CD14-positive monocyte (primary cell): Measurements from ENCODE around the gene ZNF33A. TPM values are rescaled to one million over a fixed set of nuclear protein-coding genes. Genes with fewer than 3 reads are reported as not detected.

ENCODE experiments used
- DNase-seq, 3 donors: peaks; one replicate each; pipeline ENCODE4 v3.0.0-alpha.2; 2011 to 2022
- H2AFZ ChIP-seq: 2 replicates; pipeline ENCODE4 v1.6.0; 2012; ENCODE audit warnings: mild to moderate bottlenecking, low read depth, low read length, inconsistent platforms; ENCODE audit not compliant: insufficient read depth, poor library complexity, severe bottlenecking
- H3K27ac ChIP-seq, 2 donors: 1 replicate in 1 of 2; 2 replicates in 1 of 2; pipeline ENCODE4 v1.5.1; 2012 to 2013; ENCODE audit warnings: low read length in 2 of 2, control low read depth in 1 of 2, inconsistent platforms in 1 of 2, low read depth in 1 of 2, mild to moderate bottlenecking in 1 of 2
- H3K27me3 ChIP-seq, 2 donors: one replicate each; pipeline versions ENCODE4 v1.6.0 to v1.6.1; 2011 to 2013; ENCODE audit warnings: low read length in 2 of 2; ENCODE audit not compliant: control insufficient read depth in 2 of 2, insufficient read depth in 2 of 2
- H3K36me3 ChIP-seq, 2 donors: replicated peaks in 1 of 2; 1 replicate in 1 of 2; 2 replicates in 1 of 2; pipeline versions ENCODE4 v1.5.1 to v1.6.1; 2012 to 2013; ENCODE audit warnings: low read length in 2 of 2, control low read depth in 1 of 2, inconsistent platforms in 1 of 2, mild to moderate bottlenecking in 1 of 2; ENCODE audit not compliant: insufficient read depth in 2 of 2, control insufficient read depth in 1 of 2
- H3K4me1 ChIP-seq, 2 donors: 1 replicate in 1 of 2; 2 replicates in 1 of 2; pipeline versions ENCODE4 v1.5.1 to v1.6.1; 2012 to 2013; ENCODE audit warnings: low read length in 2 of 2, control low read depth in 1 of 2, inconsistent platforms in 1 of 2, mild to moderate bottlenecking in 1 of 2, moderate library complexity in 1 of 2; ENCODE audit not compliant: insufficient read depth in 2 of 2, control insufficient read depth in 1 of 2
- H3K4me2 ChIP-seq: replicated peaks from 2 replicates; pipeline ENCODE3; 2012; ENCODE audit warnings: low read length, moderate library complexity, mild to moderate bottlenecking; ENCODE audit not compliant: poor library complexity, severe bottlenecking; ENCODE audit errors: extremely low read depth
- H3K4me3 ChIP-seq, 3 experiments: fragments of 200-600 bp in 1 of 3; sonication (generic) in 1 of 3; replicated peaks in 1 of 3; 1 replicate in 2 of 3; 2 replicates in 1 of 3; pipeline ENCODE4 v1.5.1; 2011 to 2013; ENCODE audit warnings: low read length in 3 of 3, mild to moderate bottlenecking in 3 of 3, control low read depth in 2 of 3, low read depth in 2 of 3, inconsistent platforms in 1 of 3, moderate library complexity in 1 of 3
- H3K79me2 ChIP-seq: 2 replicates; pipeline ENCODE4 v1.6.0; 2012; ENCODE audit warnings: mild to moderate bottlenecking, control low read depth, inconsistent platforms, low read length, moderate library complexity; ENCODE audit not compliant: insufficient read depth
- H3K9ac ChIP-seq: 2 replicates; pipeline ENCODE4 v1.6.0; 2017; ENCODE audit warnings: low read length, mild to moderate bottlenecking; ENCODE audit not compliant: insufficient read depth, poor library complexity, severe bottlenecking
- H3K9me3 ChIP-seq, 2 donors: replicated peaks in 1 of 2; 1 replicate in 1 of 2; 2 replicates in 1 of 2; pipeline versions ENCODE4 v1.5.1 to v1.6.1; 2012 to 2013; ENCODE audit warnings: low read length in 2 of 2, control low read depth in 1 of 2; ENCODE audit not compliant: control insufficient read depth in 1 of 2, insufficient read depth in 1 of 2
- H4K20me1 ChIP-seq: 2 replicates; pipeline ENCODE4 v1.6.0; 2012; ENCODE audit warnings: mild to moderate bottlenecking, low read length, control low read depth, moderate library complexity; ENCODE audit not compliant: insufficient read depth
- H3K27ac Mint-ChIP-seq, 7 donors: one replicate each; pipeline ENCODE4 v1.8.0; 2020; ENCODE audit warnings: mild to moderate bottlenecking in 7 of 7, mixed read lengths in 7 of 7, moderate library complexity in 6 of 7, inconsistent platforms in 2 of 7
- H3K27me3 Mint-ChIP-seq, 3 donors: one replicate each; pipeline ENCODE4 v1.8.0; 2021 to 2022; ENCODE audit warnings: low read depth in 3 of 3, mild to moderate bottlenecking in 3 of 3, mixed read lengths in 3 of 3, moderate library complexity in 3 of 3, inconsistent platforms in 1 of 3
- H3K36me3 Mint-ChIP-seq, 2 donors: one replicate each; pipeline ENCODE4 v1.8.0; 2020; ENCODE audit warnings: mixed read lengths in 2 of 2, inconsistent platforms in 1 of 2, mild to moderate bottlenecking in 1 of 2
- H3K4me1 Mint-ChIP-seq: one replicate; pipeline ENCODE4 v1.8.0; 2020; ENCODE audit warnings: mild to moderate bottlenecking, mixed read lengths
- H3K4me3 Mint-ChIP-seq, 2 donors: one replicate each; pipeline ENCODE4 v1.8.0; 2020; ENCODE audit warnings: mild to moderate bottlenecking in 2 of 2, mixed read lengths in 2 of 2, moderate library complexity in 1 of 2
- H3K9me3 Mint-ChIP-seq, 7 donors: one replicate each; pipeline ENCODE4 v1.8.0; 2020 to 2022; ENCODE audit warnings: mixed read lengths in 7 of 7, mild to moderate bottlenecking in 6 of 7, moderate library complexity in 6 of 7, inconsistent platforms in 2 of 7
- CTCF ChIP-seq: fragments of 200-600 bp; IDR thresholded peaks from one replicate; pipeline ENCODE4 v1.8.0; 2022; ENCODE audit warnings: antibody characterized with exemption, mild to moderate bottlenecking
- WGBS: methylation state at CpG from one replicate; pipeline ENCODE4 v1.1.5; 2013; ENCODE audit warnings: missing lambda C conversion rate; ENCODE audit not compliant: insufficient coverage; 5-methylcytosine and 5-hydroxymethylcytosine counted together
- intact Hi-C, 2 donors: fragments of 100-400 bp; cut with micrococcal nuclease; formaldehyde crosslinking; loops; one replicate each; pipeline versions ENCODE4 v1.15.0 to v1.15.1; 2023
- polyA plus RNA-seq, 3 donors: library from polyadenylated mRNA; depleted of rRNA in 1 of 3; unstranded in 2 of 3; stranded (reverse) in 1 of 3; fragments of 300-500 nt in 2 of 3; fragments of >200 nt in 1 of 3; fragmentation: Illumina TruSeq in 2 of 3; gene quantifications; 1 replicate in 2 of 3; 2 replicates in 1 of 3; pipeline ENCODE4 v1.2.3, GENCODE V29; 2012 to 2021

The ZNF33A gene
- polyA plus RNA-seq, 3 donors: 10.0 to 24.8 (median 10.3) TPM

GRCh38 chr10:37975401-37975991 is 35.0 kb upstream of the ZNF33A start:
- peak overlapping the region; percentile 63 to 86 (median 63) for H3K4me3 ChIP-seq
- no peaks in the 10 kb centered on the region for H3K27me3 ChIP-seq
- H3K4me1 ChIP-seq: peaks cover 7 to 15% of the 10 kb centered on the region in 2 donors
- peak overlapping the region; percentile 89 to 96 (median 92) for H3K27ac Mint-ChIP-seq
- WGBS: 20% methylated on average over 1 of the region's 5 CpGs
- H3K27me3 Mint-ChIP-seq: peaks cover 0 to under 1% (median 0%) of the 10 kb centered on the region in 3 donors
- H4K20me1 ChIP-seq: no peaks in the 10 kb centered on the region
- peak overlapping the region; percentile 81 for H3K4me2 ChIP-seq
- H3K4me1 Mint-ChIP-seq: peaks cover 20% of the 10 kb centered on the region
- H3K9ac ChIP-seq: peak overlapping the region; percentile 96
- peak overlapping the region; percentile 89 to 95 for H3K4me3 Mint-ChIP-seq
- H3K79me2 ChIP-seq: peaks cover 40% of the 10 kb centered on the region
- peaks cover 10 to 12% of the 10 kb centered on the region in 2 donors for H3K36me3 Mint-ChIP-seq
- TF ChIP-seq CTCF: no peak
- peak; percentile 18 to 44 (median 39) for DNase-seq
- H3K9me3 Mint-ChIP-seq: peaks cover 0 to 3% (median 0%) of the 10 kb centered on the region in 7 donors
- H3K27ac ChIP-seq: peak overlapping the region; percentile 52 to 93
- intact Hi-C loops: loop anchor here (1.0 to 10.0 kb wide), 5 partner anchors 37 to 121 kb away; partner anchors contain the start of genes ZNF248 (in 2 of the 2), ZNF37A (in 2 of the 2) and ZNF33A (in 1 of the 2)
- no peaks in the 10 kb centered on the region for H3K9me3 ChIP-seq
- H3K36me3 ChIP-seq: peaks cover 4 to 13% of the 10 kb centered on the region in 2 donors
- peak overlapping the region; percentile 91 for H2AFZ ChIP-seq

DNA sequence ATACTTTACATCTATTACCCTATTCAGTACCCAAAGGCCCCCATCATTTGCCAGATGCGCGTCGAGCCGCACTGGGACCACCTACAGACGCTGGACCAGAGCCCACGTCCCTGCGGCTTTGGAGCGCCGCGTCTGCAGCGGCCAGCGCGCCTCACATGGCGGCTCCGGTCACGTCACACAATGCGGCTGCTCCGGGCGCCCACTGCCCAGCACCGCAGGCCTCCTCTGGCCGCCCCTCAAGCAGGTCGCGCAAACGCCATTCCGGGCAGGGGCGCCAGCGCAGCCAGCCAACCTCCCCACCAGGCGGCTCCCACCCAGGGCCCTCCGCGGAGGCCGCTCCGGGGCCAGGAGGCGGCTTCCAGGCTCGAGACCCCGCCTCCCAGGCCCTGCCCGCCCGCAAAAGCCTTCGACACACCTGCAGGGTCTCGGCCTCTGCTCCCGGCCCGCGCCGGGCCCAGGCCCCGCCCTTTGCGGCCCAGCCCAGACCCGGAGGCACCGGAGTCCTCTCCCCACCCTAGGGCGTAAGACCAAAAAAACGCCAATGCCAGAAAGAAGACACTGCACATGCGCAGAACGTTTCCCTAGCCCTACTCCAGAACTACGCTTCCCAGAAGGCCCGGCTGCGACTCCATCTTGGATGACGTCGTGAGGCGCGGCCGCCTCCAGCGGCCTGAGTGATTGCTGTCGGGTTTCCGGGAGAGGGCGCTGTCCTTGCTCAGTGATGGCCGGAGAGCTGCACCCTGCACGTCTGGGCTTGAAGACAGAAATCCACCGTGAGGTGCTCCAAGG is 34.2 kb upstream of the ZNF33A start, which contains the start of gene ZNF25:
Gene ZNF25, minus strand, starts transcription at position 557 of the 789 bp plus-strand sequence. CDS start 4,925 bp downstream, outside the sequence.
- Mint-ChIP-seq H3K36me3 (peaks cover 4 to 7% of the 10 kb centered on the region in 2 donors), H3K27ac (peak within 1 kb of the TSS; percentile 89 to 96 (median 92)), H3K27me3 (peaks cover 0 to 3% (median 0%) of the 10 kb centered on the region in 3 donors), H3K4me1 (peaks cover 20% of the 10 kb centered on the region), H3K9me3 (peaks cover 0 to 3% (median 0%) of the 10 kb centered on the region in 7 donors), H3K4me3 (peak within 1 kb of the TSS; percentile 89 to 95)
- H2AFZ ChIP-seq: peak within 1 kb of the TSS; percentile 91
- WGBS: 0% methylated on average over 63 of the region's 66 CpGs
- H3K9ac ChIP-seq: peak within 1 kb of the TSS; percentile 96
- peak; percentile 88 for TF ChIP-seq CTCF
- no peaks in the 10 kb centered on the region for H3K27me3 ChIP-seq
- H3K27ac ChIP-seq: peak within 1 kb of the TSS; percentile 52 to 93
- DNase-seq: peak; percentile 98 to 99 (median 98)
- peaks cover 7 to 15% of the 10 kb centered on the region in 2 donors for H3K4me1 ChIP-seq
- H3K4me2 ChIP-seq: peak within 1 kb of the TSS; percentile 81
- H4K20me1 ChIP-seq: no peaks in the 10 kb centered on the region
- H3K9me3 ChIP-seq: no peaks in the 10 kb centered on the region
- intact Hi-C loops: loop anchor here (2.0 to 10.0 kb wide), 5 partner anchors 35 to 121 kb away; partner anchors contain the start of genes ZNF248 (in 2 of the 2), ZNF33A (in 2 of the 2) and ZNF37A (in 1 of the 2)
- H3K4me3 ChIP-seq: peak within 1 kb of the TSS; percentile 63 to 86 (median 63)
- H3K36me3 ChIP-seq: peaks cover 0 to 5% of the 10 kb centered on the region in 2 donors
- peaks cover 40% of the 10 kb centered on the region for H3K79me2 ChIP-seq
